H9 (cell line): ENCODE results near the gene WAPL. TPM values are rescaled to one million over a fixed set of nuclear protein-coding genes. Genes with fewer than 3 reads are reported as not detected.

Source experiments
- DNase-seq: peaks from one replicate; pipeline ENCODE4 v3.0.0-alpha.2; 2017
- H2AFZ ChIP-seq: one replicate; pipeline ENCODE4 v1.6.1; 2013; ENCODE audit warnings: mild to moderate bottlenecking, low read length, control low read depth, moderate library complexity
- H2AK5ac ChIP-seq: 2 replicates; pipeline ENCODE4 v1.6.1; 2013; ENCODE audit warnings: low read length, control low read depth, mixed read lengths; ENCODE audit not compliant: insufficient read length
- H2BK120ac ChIP-seq: one replicate; pipeline ENCODE4 v1.6.1; 2013; ENCODE audit warnings: low read depth, mild to moderate bottlenecking, low read length, control low read depth, inconsistent platforms; ENCODE audit not compliant: poor library complexity, severe bottlenecking
- H2BK12ac ChIP-seq: 2 replicates; pipeline ENCODE4 v1.6.1; 2013; ENCODE audit warnings: low read length, control low read depth, mixed read lengths, low read depth; ENCODE audit not compliant: insufficient read length
- H2BK15ac ChIP-seq: 2 replicates; pipeline ENCODE4 v1.6.1; 2013; ENCODE audit warnings: low read depth, low read length, control low read depth
- H2BK20ac ChIP-seq: one replicate; pipeline ENCODE4 v1.6.1; 2013; ENCODE audit warnings: low read depth, mild to moderate bottlenecking, low read length, control low read depth, inconsistent platforms; ENCODE audit not compliant: poor library complexity, severe bottlenecking
- H2BK5ac ChIP-seq: 2 replicates; pipeline ENCODE4 v1.6.1; 2013; ENCODE audit warnings: low read length, control low read depth, mixed read lengths; ENCODE audit not compliant: insufficient read length
- H3K14ac ChIP-seq: 2 replicates; pipeline ENCODE4 v1.6.1; 2013; ENCODE audit warnings: low read length, control low read depth; ENCODE audit not compliant: insufficient read depth
- H3K18ac ChIP-seq: 2 replicates; pipeline ENCODE4 v1.6.1; 2013; ENCODE audit warnings: low read depth, mild to moderate bottlenecking, mixed read lengths, low read length, control low read depth; ENCODE audit not compliant: insufficient read length
- H3K23ac ChIP-seq: 2 replicates; pipeline ENCODE4 v1.6.1; 2013; ENCODE audit warnings: low read length, control low read depth, mixed read lengths, low read depth; ENCODE audit not compliant: insufficient read length
- H3K23me2 ChIP-seq: 2 replicates; pipeline ENCODE4 v1.6.1; 2013; ENCODE audit warnings: low read depth, mild to moderate bottlenecking, mixed read lengths, low read length, control low read depth; ENCODE audit not compliant: insufficient read length, poor library complexity, severe bottlenecking
- H3K27ac ChIP-seq: 2 replicates; pipeline ENCODE4 v1.5.1; 2013; ENCODE audit warnings: low read length, control low read depth, mixed read lengths, low read depth; ENCODE audit not compliant: insufficient read length
- H3K27me3 ChIP-seq: 2 replicates; pipeline ENCODE4 v1.6.1; 2013; ENCODE audit warnings: low read length, control low read depth, inconsistent platforms; ENCODE audit not compliant: insufficient read depth
- H3K4ac ChIP-seq: 2 replicates; pipeline ENCODE4 v1.6.1; 2013; ENCODE audit warnings: low read depth, mild to moderate bottlenecking, control low read depth, inconsistent platforms, low read length, moderate library complexity
- H3K4me1 ChIP-seq: 2 replicates; pipeline ENCODE4 v1.6.1; 2013; ENCODE audit warnings: low read length, control low read depth, inconsistent platforms; ENCODE audit not compliant: insufficient read depth
- H3K4me2 ChIP-seq: 2 replicates; pipeline ENCODE4 v1.6.1; 2013; ENCODE audit warnings: low read length, control low read depth, mixed read lengths; ENCODE audit not compliant: insufficient read length, insufficient read depth
- H3K56ac ChIP-seq: 2 replicates; pipeline ENCODE4 v1.6.1; 2013; ENCODE audit warnings: low read depth, mild to moderate bottlenecking, mixed read lengths, low read length, control low read depth; ENCODE audit not compliant: insufficient read length
- H3K79me1 ChIP-seq: 2 replicates; pipeline ENCODE4 v1.6.1; 2013; ENCODE audit warnings: low read depth, mild to moderate bottlenecking, moderate library complexity, low read length, control low read depth, inconsistent platforms; ENCODE audit not compliant: insufficient read depth, poor library complexity, severe bottlenecking
- H3K79me2 ChIP-seq: 2 replicates; pipeline ENCODE4 v1.6.1; 2013; ENCODE audit warnings: low read length, control low read depth, inconsistent platforms; ENCODE audit not compliant: insufficient read depth
- H3K9ac ChIP-seq: 2 replicates; pipeline ENCODE4 v1.6.1; 2013; ENCODE audit warnings: low read length, control low read depth, mixed read lengths; ENCODE audit not compliant: insufficient read length; ENCODE audit errors: extremely low read depth
- H3K9me3 ChIP-seq: one replicate; pipeline ENCODE4 v1.6.1; 2013; ENCODE audit warnings: low read depth, low read length, inconsistent platforms; ENCODE audit not compliant: control insufficient read depth
- H3T11ph ChIP-seq: one replicate; pipeline ENCODE4 v1.6.1; 2013; ENCODE audit warnings: mild to moderate bottlenecking, low read length, control low read depth, inconsistent platforms
- H4K20me1 ChIP-seq: one replicate; pipeline ENCODE4 v1.6.1; 2013; ENCODE audit not compliant: control insufficient read depth, insufficient read length, insufficient read depth
- H4K5ac ChIP-seq: 2 replicates; pipeline ENCODE4 v1.6.1; 2013; ENCODE audit warnings: low read depth, mild to moderate bottlenecking, mixed read lengths, low read length, control low read depth; ENCODE audit not compliant: insufficient read length
- H4K8ac ChIP-seq: replicated peaks from 2 replicates; pipeline ENCODE4 v1.6.1; 2013; ENCODE audit warnings: low read length, control low read depth, mixed read lengths, low read depth; ENCODE audit not compliant: insufficient read length
- H4K91ac ChIP-seq: 2 replicates; pipeline ENCODE4 v1.6.1; 2013; ENCODE audit warnings: low read depth, mild to moderate bottlenecking, moderate library complexity, mixed read lengths, low read length, control low read depth; ENCODE audit not compliant: insufficient read length
- H3K27ac Mint-ChIP-seq, 3 experiments: 2 replicates in 2 of 3; 3 replicates in 1 of 3; pipeline ENCODE4 v1.8.0; 2020 to 2021; ENCODE audit warnings: mixed read lengths in 3 of 3, mild to moderate bottlenecking in 1 of 3, moderate library complexity in 1 of 3
- H3K27me3 Mint-ChIP-seq: 2 replicates; pipeline ENCODE4 v1.8.0; 2021; ENCODE audit warnings: low read depth, mild to moderate bottlenecking, moderate library complexity, mixed read lengths
- H3K36me3 Mint-ChIP-seq, 3 experiments: 2 replicates in 2 of 3; 3 replicates in 1 of 3; pipeline ENCODE4 v1.8.0; 2020 to 2021; ENCODE audit warnings: low read depth in 3 of 3, mixed read lengths in 3 of 3; ENCODE audit not compliant: insufficient read depth in 1 of 3
- H3K4me1 Mint-ChIP-seq, 2 experiments: 2 replicates each; pipeline ENCODE4 v1.8.0; 2020; ENCODE audit warnings: mixed read lengths in 2 of 2
- H3K4me3 Mint-ChIP-seq, 2 experiments: 2 replicates in 1 of 2; 3 replicates in 1 of 2; pipeline ENCODE4 v1.8.0; 2020 to 2021; ENCODE audit warnings: mild to moderate bottlenecking in 2 of 2, mixed read lengths in 2 of 2, moderate library complexity in 1 of 2
- H3K9me3 Mint-ChIP-seq, 2 experiments: 2 replicates in 1 of 2; 3 replicates in 1 of 2; pipeline ENCODE4 v1.8.0; 2020; ENCODE audit warnings: mild to moderate bottlenecking in 2 of 2, mixed read lengths in 2 of 2, moderate library complexity in 1 of 2
- CTCF ChIP-seq: fragments of 200-600 bp; sonication (generic); conservative IDR thresholded peaks from 3 replicates; pipeline ENCODE4 v1.8.0; 2021; ENCODE audit warnings: antibody characterized with exemption, mild to moderate bottlenecking
- WGBS: extraction: QIAGEN DNeasy Blood & Tissue Kit; methylation state at CpG from one replicate; pipeline ENCODE4 v1.1.7; 2013; ENCODE audit warnings: missing lambda C conversion rate, low lambda C conversion rate, mixed read lengths; ENCODE audit not compliant: insufficient read length; ENCODE audit errors: extremely low coverage; 5-methylcytosine and 5-hydroxymethylcytosine counted together
- total RNA-seq: library from RNA; stranded (reverse); gene quantifications from 2 replicates; pipeline ENCODE4 v1.2.1, GENCODE V29; 2021

The WAPL gene
- total RNA-seq, 1 experiment from 2014 or later, result 61.4 TPM

- H2BK120ac ChIP-seq, result no peak overlapping the region
- no peak overlapping the region for H4K91ac ChIP-seq
- H2AFZ ChIP-seq, result no peak overlapping the region
- peaks cover 3% of the 10 kb centered on the region; the same call in 1 of the 2 replicates for H3K4me1 ChIP-seq
- no peaks in the 10 kb centered on the region for H3K79me1 ChIP-seq
- no peak overlapping the region for H3K27ac Mint-ChIP-seq
- TF ChIP-seq CTCF, result no peak
- no peak overlapping the region for H3K9ac ChIP-seq
- no peaks in the 10 kb centered on the region for H3K9me3 ChIP-seq
- H3K4me1 Mint-ChIP-seq, result peaks cover 10 to 13% of the 10 kb centered on the region in 2 experiments
- peaks cover 2 to 7% of the 10 kb centered on the region in 2 experiments; a peak in 3 of 5 replicates for H3K9me3 Mint-ChIP-seq
- no peak overlapping the region for H3T11ph ChIP-seq
- no peak overlapping the region for H3K56ac ChIP-seq
- DNase-seq, result no peak
- no peaks in the 10 kb centered on the region for H3K27me3 ChIP-seq
- H4K8ac ChIP-seq, result no peak overlapping the region
- H3K79me2 ChIP-seq, result no peaks in the 10 kb centered on the region
- H3K36me3 Mint-ChIP-seq, result no peaks in the 10 kb centered on the region; a peak in 1 of 7 replicates
- no peak overlapping the region for H3K4me2 ChIP-seq
- no peak overlapping the region for H3K27ac ChIP-seq
- no peak overlapping the region for H3K23ac ChIP-seq
- no peak overlapping the region for H2BK12ac ChIP-seq
- no CpG with 5 or more reads among the region's 4 CpGs for WGBS
- no peak overlapping the region for H2AK5ac ChIP-seq
- H3K4me3 Mint-ChIP-seq, result no peak overlapping the region
- no peak overlapping the region for H4K5ac ChIP-seq
- H2BK20ac ChIP-seq, result no peak overlapping the region
- H2BK5ac ChIP-seq, result no peak overlapping the region
- H3K18ac ChIP-seq, result no peak overlapping the region
- H2BK15ac ChIP-seq, result no peak overlapping the region
- no peaks in the 10 kb centered on the region for H4K20me1 ChIP-seq
- no peak overlapping the region for H3K4ac ChIP-seq
- H3K23me2 ChIP-seq, result no peaks in the 10 kb centered on the region
- H3K14ac ChIP-seq, result no peak overlapping the region
- no peaks in the 10 kb centered on the region; the same call in 1 of the 2 replicates for H3K27me3 Mint-ChIP-seq
Observed at GRCh38 chr10:86553639-86554038, 32.0 kb upstream of the WAPL start.
